Liver (tissue), 9 donors: ENCODE results near the gene NEK10. TPM values are rescaled to one million over a fixed set of nuclear protein-coding genes. Genes with fewer than 3 reads are reported as not detected.
A peak's percentile ranks its signal among the peaks of the same experiment; 100 is the strongest.

Experiments used
- DNase-seq: peaks from one replicate; pipeline ENCODE4 v3.0.0-alpha.2; 2017; ENCODE audit warnings: low spot score
- H3K27ac ChIP-seq, 2 donors: one replicate each; pipeline ENCODE4 v1.7.0; 2013; ENCODE audit warnings: inconsistent platforms in 2 of 2, low read length in 2 of 2, control low read depth in 1 of 2, low read depth in 1 of 2, mild to moderate bottlenecking in 1 of 2
- H3K27me3 ChIP-seq, 4 donors: one replicate each; pipeline versions ENCODE4 v1.6.1 to v1.7.0; 2013; ENCODE audit warnings: low read length in 3 of 4, inconsistent platforms in 1 of 4, mild to moderate bottlenecking in 1 of 4, moderate library complexity in 1 of 4; ENCODE audit not compliant: control insufficient read depth in 4 of 4, insufficient read depth in 4 of 4
- H3K36me3 ChIP-seq, 4 donors: one replicate each; pipeline versions ENCODE4 v1.6.1 to v1.7.0; 2013; ENCODE audit warnings: low read length in 3 of 4, mild to moderate bottlenecking in 3 of 4, low read depth in 1 of 4, moderate library complexity in 1 of 4; ENCODE audit not compliant: control insufficient read depth in 4 of 4, insufficient read depth in 3 of 4
- H3K4me1 ChIP-seq, 4 donors: one replicate each; pipeline versions ENCODE4 v1.6.1 to v1.7.0; 2013; ENCODE audit warnings: low read length in 3 of 4, mild to moderate bottlenecking in 3 of 4, moderate library complexity in 1 of 4; ENCODE audit not compliant: control insufficient read depth in 4 of 4, insufficient read depth in 4 of 4
- H3K4me3 ChIP-seq, 3 donors: one replicate each; pipeline versions ENCODE4 v1.6.1 to v1.7.0; 2013; ENCODE audit warnings: low read length in 3 of 3, control low read depth in 1 of 3, low read depth in 1 of 3, mild to moderate bottlenecking in 1 of 3
- H3K9ac ChIP-seq, 2 donors: one replicate each; pipeline ENCODE4 v1.7.0; 2013; ENCODE audit warnings: low read length in 2 of 2, mild to moderate bottlenecking in 2 of 2, moderate library complexity in 2 of 2, control low read depth in 1 of 2, low read depth in 1 of 2
- H3K9me3 ChIP-seq, 4 donors: one replicate each; pipeline versions ENCODE4 v1.6.1 to v1.7.0; 2013; ENCODE audit warnings: low read length in 3 of 4; ENCODE audit not compliant: control insufficient read depth in 4 of 4
- ATF3 ChIP-seq: IDR thresholded peaks from 2 replicates; pipeline ENCODE4 v1.6.1; 2016; ENCODE audit warnings: antibody characterized with exemption
- CTCF ChIP-seq: fragments of 150-350 bp; IDR thresholded peaks from 2 replicates; pipeline ENCODE4 v1.5.1; 2017; ENCODE audit warnings: improper control_type of control experiment, low read depth, low read length; ENCODE audit not compliant: missing input control
- EGR1 ChIP-seq, 2 donors: IDR thresholded peaks; 2 replicates each; pipeline ENCODE4 v1.6.1; 2016 to 2018; ENCODE audit warnings: antibody characterized with exemption in 2 of 2, low read depth in 2 of 2
- FOXA1 ChIP-seq: IDR thresholded peaks from 2 replicates; pipeline ENCODE4 v1.6.1; 2016; ENCODE audit warnings: antibody characterized with exemption
- FOXA2 ChIP-seq: IDR thresholded peaks from 2 replicates; pipeline ENCODE4 v1.6.1; 2016; ENCODE audit warnings: antibody characterized with exemption
- GABPA ChIP-seq, 2 donors: IDR thresholded peaks in 1 of 2; conservative IDR thresholded peaks in 1 of 2; 2 replicates each; pipeline ENCODE4 v1.6.1; 2016; ENCODE audit warnings: antibody characterized with exemption in 2 of 2, mild to moderate bottlenecking in 1 of 2, moderate library complexity in 1 of 2
- HNF4G ChIP-seq: IDR thresholded peaks from 2 replicates; pipeline ENCODE4 v1.6.1; 2016; ENCODE audit warnings: antibody characterized with exemption
- MAX ChIP-seq: IDR thresholded peaks from 2 replicates; pipeline ENCODE4 v1.6.1; 2016; ENCODE audit warnings: antibody characterized with exemption
- RAD21 ChIP-seq, 2 donors: IDR thresholded peaks; 2 replicates each; pipeline ENCODE4 v1.6.1; 2016; ENCODE audit warnings: antibody characterized with exemption in 2 of 2, mild to moderate bottlenecking in 2 of 2
- REST ChIP-seq: IDR thresholded peaks from 2 replicates; pipeline ENCODE4 v1.6.1; 2016; ENCODE audit warnings: antibody characterized with exemption, mild to moderate bottlenecking
- TAF1 ChIP-seq: conservative IDR thresholded peaks from 2 replicates; pipeline ENCODE4 v1.6.1; 2016; ENCODE audit warnings: antibody characterized with exemption, mild to moderate bottlenecking
- YY1 ChIP-seq: IDR thresholded peaks from 2 replicates; pipeline ENCODE4 v1.6.1; 2016; ENCODE audit warnings: antibody characterized with exemption, mild to moderate bottlenecking
- ZBTB33 ChIP-seq: IDR thresholded peaks from 2 replicates; pipeline ENCODE4 v1.6.1; 2016; ENCODE audit warnings: antibody characterized with exemption
- WGBS: extraction: QIAGEN DNeasy Blood & Tissue Kit; methylation state at CpG from one replicate; pipeline ENCODE4 v1.1.7; 2013; 5-methylcytosine and 5-hydroxymethylcytosine counted together
- polyA plus RNA-seq, 2 donors: library from polyadenylated mRNA; stranded (reverse) in 1 of 2; unstranded in 1 of 2; fragments of 200-250 nt in 1 of 2; fragments of >200 nt in 1 of 2; fragmentation: Nextera tagmentation in 1 of 2; extraction: Ambion mirVana in 1 of 2; gene quantifications; one replicate each; pipeline versions ENCODE4 v1.2.1 to v1.2.3, GENCODE V29; 2013 to 2015
- total RNA-seq, 2 donors: library from RNA; depleted of rRNA; stranded (reverse); fragments of >200 nt; gene quantifications; one replicate each; pipeline ENCODE4 v1.2.3, GENCODE V29; 2014
- donor health status: healthy.
- donor health status: healthy.
- donor health status: healthy.
- donor health status: healthy.
- donor health status: healthy.

Gene NEK10
- total and polyA plus RNA-seq, 4 donors = 0.23 to 2.1 (median 0.70) TPM; not detected in 1

- TF ChIP-seq REST = no peak
- TF ChIP-seq FOXA2 = no peak
- TF ChIP-seq ZBTB33 = no peak
Measured at GRCh38 chr3:27326202-27326601, 43.0 kb downstream of the NEK10 start (continued).

- Histone ChIP-seq H3K36me3 (no peaks in the 10 kb centered on the region), H3K4me1 (peaks cover 0 to 4% (median 3%) of the 10 kb centered on the region in 4 donors), H3K27ac (no peak overlapping the region), H3K9me3 (no peaks in the 10 kb centered on the region), H3K4me3 (no peak overlapping the region), H3K9ac (no peak overlapping the region), H3K27me3 (no peaks in the 10 kb centered on the region)
- 89% methylated on average over 1 of the region's 1 CpG for WGBS
- TF ChIP-seq RAD21 (IDR thresholded peaks at IDR 0.05) = peak in 1 of 2 donors; percentile 28
- TF ChIP-seq TAF1 = no peak
- DNase-seq = no peak
Measured at GRCh38 chr3:27325419-27325818, 43.8 kb downstream of the NEK10 start.

- Histone ChIP-seq H3K9ac (no peak overlapping the region), H3K9me3 (no peaks in the 10 kb centered on the region), H3K27me3 (no peaks in the 10 kb centered on the region), H3K27ac (no peak overlapping the region), H3K36me3 (no peaks in the 10 kb centered on the region), H3K4me1 (peaks cover 0 to 11% (median 9%) of the 10 kb centered on the region in 4 donors), H3K4me3 (no peak overlapping the region)
- TF ChIP-seq GABPA (IDR thresholded peaks at IDR 0.05 in 1 of 2, conservative IDR thresholded peaks at IDR 0.05 in 1 of 2) (no peak), FOXA2 (no peak)
- DNase-seq = no peak
- WGBS = 85% methylated on average over 2 of the region's 2 CpGs
Measured at GRCh38 chr3:27324686-27325085, 44.5 kb downstream of the NEK10 start.

GRCh38 chr3:27323087-27323570 is 46.1 kb downstream of the NEK10 start:
- Histone ChIP-seq H3K27ac (no peak overlapping the region), H3K27me3 (no peaks in the 10 kb centered on the region), H3K9me3 (no peaks in the 10 kb centered on the region), H3K36me3 (no peaks in the 10 kb centered on the region), H3K4me1 (peaks cover 0 to 14% (median 13%) of the 10 kb centered on the region in 4 donors), H3K4me3 (no peak overlapping the region), H3K9ac (no peak overlapping the region)
- 83% methylated on average over 3 of the region's 3 CpGs for WGBS
- DNase-seq = no peak
- TF ChIP-seq CTCF (no peak), MAX (no peak), TAF1 (no peak), EGR1 (IDR thresholded peaks at IDR 0.05; ENCODE audit: low read depth in 2 of 2) (no peak), HNF4G (no peak), FOXA1 (no peak), REST (no peak), YY1 (no peak), ATF3 (no peak)
